GM13977 (cell line): ENCODE results near the gene C1orf52.
A peak's percentile ranks its signal among the peaks of the same experiment; 100 is the strongest.

Experiments used
- DNase-seq: peaks from one replicate; pipeline ENCODE4 v3.0.0; 2012; ENCODE audit warnings: low spot score
- CTCF ChIP-seq: IDR thresholded peaks from 2 replicates; pipeline ENCODE4 v1.5.1; 2012; ENCODE audit warnings: mild to moderate bottlenecking, control low read depth; ENCODE audit not compliant: insufficient read depth; ENCODE audit errors: extremely low read depth, missing control alignments
- in situ Hi-C: fragments of 300-500 bp; cut with MboI; formaldehyde crosslinking; loops from one replicate; pipeline ENCODE4 v1.12.0; 2022; ENCODE audit warnings: low sequenced_read_pairs, low pct_unique_long_range_greater_than_20kb, mixed read lengths, inconsistent platforms; ENCODE audit not compliant: unreplicated experiment

C1orf52 gene

GRCh38 chr1:85240643-85241042, 18.8 kb downstream of the C1orf52 start:
- TF ChIP-seq CTCF, result no peak
- DNase-seq, result no peak
- in situ Hi-C loops, result loop anchor here (25.0 kb wide), 1 partner anchor 128 kb away; no protein-coding TSS in a partner anchor

DNA sequence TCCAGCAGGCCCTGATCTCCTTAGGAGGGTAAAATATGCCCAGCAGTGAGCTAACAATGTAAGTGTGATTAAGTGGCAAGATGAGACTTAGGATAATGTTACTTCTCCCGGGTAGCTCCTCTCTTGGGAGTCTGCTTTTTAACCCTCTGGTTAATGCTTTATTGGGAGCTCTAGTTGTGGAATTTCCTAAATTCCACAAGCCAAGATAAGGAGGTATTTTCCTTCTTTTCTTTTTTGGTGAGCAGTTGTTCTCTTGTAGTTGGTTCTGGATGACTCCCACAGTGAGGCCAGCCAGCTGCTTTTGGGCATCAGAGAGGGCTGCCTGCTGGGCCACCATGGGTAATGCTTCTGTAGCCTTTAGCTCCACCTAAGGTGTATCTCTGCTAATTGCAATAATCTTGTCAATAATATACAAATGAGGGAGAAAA, 19.3 kb downstream of the C1orf52 start:
- in situ Hi-C loops, result loop anchor here (25.0 kb wide), 1 partner anchor 128 kb away; no protein-coding TSS in a partner anchor
- peak; percentile 28 for DNase-seq
- peak; percentile 34 for TF ChIP-seq CTCF

- no peak for TF ChIP-seq CTCF
- no peak for DNase-seq
- in situ Hi-C loops, result loop anchor here (25.0 kb wide), 1 partner anchor 125 kb away; no protein-coding TSS in a partner anchor
Observed at GRCh38 chr1:85237613-85238012, 21.8 kb downstream of the C1orf52 start.

DNA sequence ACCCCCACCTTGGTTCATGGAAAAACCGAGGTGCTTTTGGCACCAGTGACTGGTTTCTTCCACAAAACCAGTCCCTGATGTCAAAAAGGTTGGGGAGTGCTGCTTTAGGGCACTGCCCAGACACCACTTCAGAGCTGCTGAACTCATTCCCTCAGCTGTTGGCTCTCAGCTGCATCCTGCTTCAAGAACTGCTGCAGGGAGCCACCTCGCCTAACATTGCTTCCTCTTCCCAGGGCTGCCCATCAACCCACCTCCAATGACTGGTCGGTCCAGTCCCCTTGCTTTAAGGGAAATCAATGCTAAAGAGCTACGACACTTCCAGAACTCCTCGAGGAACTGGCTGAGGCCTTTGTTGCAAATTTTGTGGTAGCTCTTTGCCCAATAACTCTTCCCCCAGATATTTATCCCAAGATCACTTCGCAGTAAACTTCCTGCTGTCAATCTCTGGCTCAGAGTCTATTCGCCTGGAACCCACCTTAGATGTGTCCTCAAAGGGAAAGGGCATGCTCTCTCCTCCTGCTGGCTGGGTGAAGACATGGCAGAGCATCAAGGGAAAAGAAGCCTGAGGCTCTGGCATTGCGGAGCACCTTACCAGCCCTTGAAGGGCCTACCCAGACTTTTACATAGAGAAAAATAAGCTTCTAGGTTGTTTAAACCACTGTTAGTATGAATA, 29.0 kb downstream of the C1orf52 start:
- in situ Hi-C loops, result loop anchor here (25.0 kb wide), 1 partner anchor 118 kb away; no protein-coding TSS in a partner anchor
- DNase-seq, result no peak
- peak; percentile 34 for TF ChIP-seq CTCF

GRCh38 chr1:85229574-85230097, 29.8 kb downstream of the C1orf52 start:
- in situ Hi-C loops, result loop anchor here (25.0 kb wide), 1 partner anchor 117 kb away; no protein-coding TSS in a partner anchor
- TF ChIP-seq CTCF, result no peak
- no peak for DNase-seq

GRCh38 chr1:85228972-85229371, 30.5 kb downstream of the C1orf52 start:
- no peak for DNase-seq
- no peak for TF ChIP-seq CTCF
- in situ Hi-C loops, result loop anchor here (25.0 kb wide), 1 partner anchor 117 kb away; no protein-coding TSS in a partner anchor
